A549 (cell line): ENCODE measurements around the gene TBX10. TPM values are rescaled to one million over a fixed set of nuclear protein-coding genes. Genes with fewer than 3 reads are reported as not detected.
"Not testable (repeated sequence)": the region's sequence is repeated elsewhere in the genome, so short reads cannot be mapped to it uniquely, and the experiment has no call there.

Experiments used
- ATAC-seq, 2 experiments: fragments of 200-7000 bp in 1 of 2; fragments of >200 bp in 1 of 2; cut with Nextera tagmentation in 1 of 2; cut with Tn5 transposase in 1 of 2; 3 replicates each; pipeline versions ENCODE4 v1.8.0 to v1.9.1; 2018 to 2020; ENCODE audit warnings: mild to moderate bottlenecking in 1 of 2, moderate library complexity in 1 of 2
- CTCF ChIA-PET: fragments of 300-600 bp; sonication (Branson Sonifier 250); formaldehyde crosslinking; extraction: SDS; loops from one replicate; lab custom pipeline; 2021; ENCODE audit warnings: antibody characterized with exemption, inconsistent platforms; lab: Yijun Ruan, JAX
- POLR2A ChIA-PET: fragments of 350-600 bp; formaldehyde crosslinking; extraction: SDS; loops from one replicate; lab custom pipeline; 2021; ENCODE audit warnings: antibody characterized with exemption, inconsistent platforms; lab: Yijun Ruan, JAX
- DNase-seq, 2 experiments: peaks; one replicate each; pipeline versions ENCODE4 v3.0.0 to v3.0.0-alpha.2; 2011 to 2016; ENCODE audit warnings: low read depth in 1 of 2, low spot score in 1 of 2
- FAIRE-seq: peaks from 2 replicates; lab custom pipeline; 2011; peaks lifted over from hg19 to GRCh38; lab: Jason Lieb, UNC
- H3K27ac ChIP-seq, 2 experiments: fragments of >200 bp; sonication (Bioruptor Twin); formaldehyde crosslinking; 3 replicates each; pipeline ENCODE4 v1.5.1; 2016 to 2017
- H3K4me1 ChIP-seq: fragments of >200 bp; sonication (Bioruptor Twin); formaldehyde crosslinking; 3 replicates; pipeline ENCODE4 v1.6.1; 2016
- H3K4me2 ChIP-seq: fragments of >200 bp; sonication (Bioruptor Twin); formaldehyde crosslinking; 3 replicates; pipeline ENCODE4 v1.6.1; 2016
- H3K4me3 ChIP-seq: fragments of >200 bp; sonication (Bioruptor Twin); formaldehyde crosslinking; 3 replicates; pipeline ENCODE4 v1.5.1; 2016
- H3K9me3 ChIP-seq: fragments of >200 bp; sonication (Bioruptor Twin); formaldehyde crosslinking; 3 replicates; pipeline ENCODE4 v1.6.1; 2016
- ATOH8 ChIP-seq: fragments of 250-450 bp; sonication (Bioruptor Pico); IDR thresholded peaks from 2 replicates; pipeline ENCODE4 v1.5.0; 2020; ENCODE audit warnings: low read depth, mild to moderate bottlenecking, moderate library complexity
- BCL3 ChIP-seq: fragments of >200 bp; sonication (Bioruptor Twin); formaldehyde crosslinking; IDR thresholded peaks from 3 replicates; pipeline ENCODE4 v1.6.1; 2016
- CHD4 ChIP-seq: fragments of 200-600 bp; sonication (generic); IDR thresholded peaks from 2 replicates; pipeline ENCODE4 v1.6.1; 2016; ENCODE audit warnings: antibody characterized with exemption, mild to moderate bottlenecking, borderline replicate concordance
- E2F6 ChIP-seq: IDR thresholded peaks from 2 replicates; pipeline ENCODE4 v1.6.1; 2012; ENCODE audit warnings: low read depth, borderline replicate concordance
- EHF ChIP-seq: fragments of 250-450 bp; sonication (Bioruptor Pico); IDR thresholded peaks from 2 replicates; pipeline ENCODE4 v1.5.0; 2020; ENCODE audit warnings: mild to moderate bottlenecking
- FOSB ChIP-seq: fragments of 250-450 bp; sonication (Bioruptor Pico); IDR thresholded peaks from 2 replicates; pipeline ENCODE4 v1.5.0; 2020; ENCODE audit warnings: mild to moderate bottlenecking, moderate library complexity
- HEYL ChIP-seq: fragments of 250-450 bp; sonication (Bioruptor Pico); IDR thresholded peaks from 2 replicates; pipeline ENCODE4 v1.8.0; 2021; ENCODE audit warnings: mild to moderate bottlenecking, moderate library complexity
- HOXA7 ChIP-seq: fragments of 250-450 bp; sonication (Bioruptor Pico); IDR thresholded peaks from 2 replicates; pipeline ENCODE4 v1.5.0; 2020; ENCODE audit warnings: mild to moderate bottlenecking, moderate library complexity
- HOXB13 ChIP-seq: fragments of 250-450 bp; sonication (Bioruptor Pico); IDR thresholded peaks from 2 replicates; pipeline ENCODE4 v1.5.0; 2020; ENCODE audit warnings: low read depth, mild to moderate bottlenecking, moderate library complexity
- JUNB ChIP-seq: fragments of >200 bp; sonication (Bioruptor Twin); formaldehyde crosslinking; IDR thresholded peaks from 2 replicates; pipeline ENCODE4 v1.6.1; 2016
- KDM1A ChIP-seq: fragments of 200-600 bp; sonication (generic); IDR thresholded peaks from 2 replicates; pipeline ENCODE4 v1.6.1; 2016; ENCODE audit warnings: low read depth, mild to moderate bottlenecking
- KDM5A ChIP-seq: fragments of 200-600 bp; sonication (generic); IDR thresholded peaks from 2 replicates; pipeline ENCODE4 v1.6.1; 2016; ENCODE audit warnings: antibody characterized with exemption, mild to moderate bottlenecking
- MYC ChIP-seq: IDR thresholded peaks from 2 replicates; pipeline ENCODE4 v1.6.1; 2012; ENCODE audit warnings: mild to moderate bottlenecking, inconsistent platforms, low read length, improper control_type of control experiment, borderline replicate concordance
- NPAS2 ChIP-seq: fragments of 250-450 bp; sonication (Bioruptor Pico); IDR thresholded peaks from 2 replicates; pipeline ENCODE4 v1.8.0; 2022; ENCODE audit warnings: mild to moderate bottlenecking, moderate library complexity, borderline replicate concordance
- NR3C1 ChIP-seq: fragments of >200 bp; sonication (Bioruptor Twin); formaldehyde crosslinking; IDR thresholded peaks from 3 replicates; pipeline ENCODE4 v1.6.1; 2017
- POLR2A ChIP-seq: IDR thresholded peaks from 2 replicates; pipeline ENCODE4 v1.6.1; 2012; ENCODE audit warnings: mild to moderate bottlenecking, low read length
- POLR2AphosphoS2 ChIP-seq: conservative IDR thresholded peaks from 2 replicates; pipeline ENCODE4 v1.6.1; 2012; ENCODE audit warnings: low read length, improper control_type of control experiment, inconsistent platforms
- RFX5 ChIP-seq: fragments of 450-650 bp; IDR thresholded peaks from 2 replicates; pipeline ENCODE4 v1.7.1; 2014; ENCODE audit warnings: antibody characterized with exemption, mild to moderate bottlenecking, moderate library complexity
- SMC3 ChIP-seq: fragments of >200 bp; sonication (Bioruptor Twin); formaldehyde crosslinking; IDR thresholded peaks from 3 replicates; pipeline ENCODE4 v1.6.1; 2018; ENCODE audit warnings: inconsistent platforms
- TFCP2L1 ChIP-seq: fragments of 250-450 bp; sonication (Bioruptor Pico); IDR thresholded peaks from 2 replicates; pipeline ENCODE4 v1.5.0; 2021; ENCODE audit warnings: mild to moderate bottlenecking
- ZC3H11A ChIP-seq: fragments of 450-650 bp; IDR thresholded peaks from 2 replicates; pipeline ENCODE4 v1.6.1; 2014; ENCODE audit warnings: antibody characterized with exemption, mild to moderate bottlenecking
- ZFP36 ChIP-seq: fragments of 450-650 bp; IDR thresholded peaks from 2 replicates; pipeline ENCODE4 v1.6.1; 2014; ENCODE audit warnings: borderline replicate concordance; ENCODE audit not compliant: partially characterized antibody
- WGBS: methylation state at CpG from one replicate; pipeline ENCODE4 v1.1.6; 2017; ENCODE audit errors: missing lambda C conversion rate; 5-methylcytosine and 5-hydroxymethylcytosine counted together
- polyA plus RNA-seq, 4 experiments: library from polyadenylated mRNA; depleted of rRNA in 3 of 4; stranded (reverse); fragments of >200 nt; fragmentation: RNase III in 1 of 4; extraction: RNeasy Plus Mini Kit Qiagen cat#74134 plus additional on column Dnase treatment in 1 of 4; gene quantifications; 2 replicates in 3 of 4; 3 replicates in 1 of 4; pipeline ENCODE4 v1.2.3, GENCODE V29; 2011 to 2017

The TBX10 gene
- polyA plus RNA-seq, 2 of the 4 experiments (the other 2 are of a cell fraction), result not detected

- POLR2A ChIA-PET, result interaction anchor here (0.7 to 1.6 kb wide), 2 partner anchors 10 kb away, joined by 3 to 6 read pairs; partner anchors contain the start of gene GSTP1
- CTCF ChIA-PET, result interaction anchor here (1.1 to 3.1 kb wide), 4 partner anchors 10 to 36 kb away, joined by 3 to 15 read pairs (median 4); partner anchors contain the start of genes GSTP1 and NUDT8
- ATAC-seq (peak in 1 of 2 experiments; percentile 27; a peak in 4 of 6 replicates), FAIRE-seq (no peak), DNase-seq (no peak)
- Histone ChIP-seq H3K4me2 (no peak overlapping the region), H3K4me3 (no peak overlapping the region), H3K27ac (no peak overlapping the region), H3K4me1 (no peaks in the 10 kb centered on the region), H3K9me3 (peaks cover 6% of the 10 kb centered on the region; the same call in 1 of the 3 replicates)
- WGBS, result 63% methylated on average over 3 of the region's 3 CpGs
- TF ChIP-seq ZC3H11A, result no peak
- no peak for TF ChIP-seq SMC3
- TF ChIP-seq POLR2A, result no peak
- TF ChIP-seq KDM5A, result no peak
- TF ChIP-seq KDM1A, result no peak
- TF ChIP-seq HOXB13 (CRISPR knock-in tag), result no peak
- TF ChIP-seq POLR2AphosphoS2, result no peak
- TF ChIP-seq BCL3, result no peak
- TF ChIP-seq ZFP36, result no peak
- no peak for TF ChIP-seq FOSB (CRISPR knock-in tag)
- TF ChIP-seq CHD4, result no peak
- no peak for TF ChIP-seq NPAS2 (CRISPR knock-in tag)
- no peak for TF ChIP-seq JUNB
- no peak for TF ChIP-seq HOXA7 (CRISPR knock-in tag)
- no peak for TF ChIP-seq EHF (CRISPR knock-in tag)
- TF ChIP-seq TFCP2L1 (CRISPR knock-in tag), result no peak
- no peak for TF ChIP-seq RFX5
- TF ChIP-seq ATOH8 (CRISPR knock-in tag), result no peak
- TF ChIP-seq NR3C1, result no peak
Observed at GRCh38 chr11:67593565-67593905, 46.0 kb downstream of the TBX10 start.

- no peak for TF ChIP-seq E2F6
- no peak for TF ChIP-seq MYC
- no peak for TF ChIP-seq HEYL (CRISPR knock-in tag)
- no peak overlapping the region for H3K4me2 ChIP-seq
- ChIA-PET POLR2A (interaction anchor here (1.6 kb wide), 1 partner anchor 9 kb away, joined by 6 read pairs; the partner anchor contains the start of gene GSTP1), CTCF (interaction anchor here (0.8 to 3.1 kb wide), 6 partner anchors 10 to 36 kb away, joined by 3 to 15 read pairs (median 4); partner anchors contain the start of genes GSTP1 and NUDT8)
- H3K27ac ChIP-seq, result no peak overlapping the region
- DNase-seq, result no peak
- no peak for FAIRE-seq
- peaks cover 6% of the 10 kb centered on the region; the same call in 1 of the 3 replicates for H3K9me3 ChIP-seq
- 83% methylated on average over 12 of the region's 12 CpGs for WGBS
- H3K4me3 ChIP-seq, result no peak overlapping the region
- H3K4me1 ChIP-seq, result no peaks in the 10 kb centered on the region
- peak in 1 of 2 experiments; percentile 43; a peak in 3 of 6 replicates for ATAC-seq
Observed at GRCh38 chr11:67592880-67593564, 46.5 kb downstream of the TBX10 start.

- POLR2A ChIA-PET, H3K4me2 ChIP-seq, FAIRE-seq, ATAC-seq, DNase-seq, H3K27ac ChIP-seq, H3K4me3 ChIP-seq, H3K9me3 ChIP-seq, CTCF ChIA-PET: not testable (repeated sequence)
- WGBS, result 86% methylated on average over 11 of the region's 11 CpGs
- H3K4me1 ChIP-seq, result peaks cover 15% of the 10 kb centered on the region
Observed at GRCh38 chr11:67588899-67589415, 50.6 kb downstream of the TBX10 start.
